HEK293 (cell line): ENCODE results near the gene TUBB2B.

ENCODE experiments used
- CTCF ChIP-seq: fragments of 450-650 bp; formaldehyde crosslinking; IDR thresholded peaks from 2 replicates; pipeline ENCODE4 v1.5.1; 2016; ENCODE audit warnings: missing biosample characterization, missing genetic modification characterization
- KLF1 ChIP-seq: fragments of 450-650 bp; formaldehyde crosslinking; IDR thresholded peaks from 2 replicates; pipeline ENCODE4 v1.5.1; 2016; ENCODE audit warnings: missing biosample characterization, missing genetic modification characterization
- PRDM1 ChIP-seq: fragments of 450-650 bp; formaldehyde crosslinking; IDR thresholded peaks from 2 replicates; pipeline ENCODE4; 2016; ENCODE audit warnings: missing biosample characterization, missing genetic modification characterization

GRCh38 chr6:3217286-3217685 lies 10.2 kb downstream of the TUBB2B start:
- TF ChIP-seq KLF1 (no peak), CTCF (tag by site-specific recombination) (no peak), PRDM1 (no peak)
